ENCODE results near the gene CFLAR. TPM values are rescaled to one million over a fixed set of nuclear protein-coding genes. Genes with fewer than 3 reads are reported as not detected.

Gene CFLAR
- total and polyA plus RNA-seq, 2 of the 13 experiments (the other 11 are each of a cell fraction or from before 2014, with no cell fraction given), result 43.8 to 92.1 TPM

DNA sequence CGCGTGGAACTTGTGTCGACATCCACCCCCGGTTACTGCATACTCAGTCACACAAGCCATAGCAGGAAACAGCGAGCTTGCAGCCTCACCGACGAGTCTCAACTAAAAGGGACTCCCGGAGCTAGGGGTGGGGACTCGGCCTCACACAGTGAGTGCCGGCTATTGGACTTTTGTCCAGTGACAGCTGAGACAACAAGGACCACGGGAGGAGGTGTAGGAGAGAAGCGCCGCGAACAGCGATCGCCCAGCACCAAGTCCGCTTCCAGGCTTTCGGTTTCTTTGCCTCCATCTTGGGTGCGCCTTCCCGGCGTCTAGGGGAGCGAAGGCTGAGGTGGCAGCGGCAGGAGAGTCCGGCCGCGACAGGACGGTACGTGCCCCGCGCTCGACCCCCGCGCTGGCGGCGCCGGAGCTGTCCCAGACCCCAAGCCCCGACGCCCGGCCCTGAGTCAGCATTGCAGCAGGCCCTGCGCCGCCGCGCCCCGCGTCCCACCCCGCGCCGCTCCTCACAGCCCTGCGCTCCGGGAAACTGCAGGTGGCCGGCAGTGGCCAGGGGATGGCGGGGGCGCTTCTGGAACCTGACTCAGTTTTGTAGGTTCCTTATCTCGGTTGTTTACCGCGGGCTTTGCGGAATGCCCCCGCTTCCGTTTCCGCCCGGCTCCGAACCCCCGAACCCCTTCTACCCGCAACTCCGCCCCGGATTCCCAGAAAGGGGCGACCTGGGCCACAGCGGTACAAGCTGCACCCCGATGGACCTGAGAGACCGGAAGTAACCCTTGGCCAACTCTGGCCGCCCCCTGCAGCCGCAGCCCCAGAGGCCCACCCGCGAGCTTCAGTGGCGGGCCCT is at the start of gene CFLAR (continued):
- TF ChIP-seq, protein P1, sequence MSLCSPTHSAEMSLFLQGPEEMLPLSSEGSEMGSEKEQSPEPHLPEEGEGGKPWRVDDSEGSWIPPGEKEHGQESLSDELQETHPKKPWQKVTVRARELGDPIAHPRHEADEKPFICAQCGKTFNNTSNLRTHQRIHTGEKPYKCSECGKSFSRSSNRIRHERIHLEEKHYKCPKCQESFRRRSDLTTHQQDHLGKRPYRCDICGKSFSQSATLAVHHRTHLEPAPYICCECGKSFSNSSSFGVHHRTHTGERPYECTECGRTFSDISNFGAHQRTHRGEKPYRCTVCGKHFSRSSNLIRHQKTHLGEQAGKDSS (CRISPR knock-in tag; IDR thresholded peaks at IDR 0.05; ENCODE audit: borderline replicate concordance, low read depth), result peak; percentile 68
- no peak; the same call in none of the 2 replicates for TF ChIP-seq ZNF414 (CRISPR knock-in tag; IDR thresholded peaks at IDR 0.05)
- no peak for TF ChIP-seq HMGA1 (CRISPR knock-in tag; conservative IDR thresholded peaks at IDR 0.05)
- peak; percentile 79; the same call in 1 of the 3 replicates for TF ChIP-seq MXI1 (IDR thresholded peaks at IDR 0.05; ENCODE audit: borderline replicate concordance, low read depth, low read length)
- TF ChIP-seq ETV5 (CRISPR knock-in tag; IDR thresholded peaks at IDR 0.05; ENCODE audit: borderline replicate concordance), result peak; percentile 98
- peak; percentile 49; the same call in 1 of the 2 replicates for TF ChIP-seq ZNF432 (CRISPR knock-in tag; IDR thresholded peaks at IDR 0.05; ENCODE audit: borderline replicate concordance)

- H2AFZ ChIP-seq (ENCODE audit: low read length), result peak overlapping the region; percentile 32
- H3K9me3 ChIP-seq (ENCODE audit: low read length), result no peaks in the 10 kb centered on the region
- H4K20me1 ChIP-seq (ENCODE audit: insufficient read depth, low read length), result no peaks in the 10 kb centered on the region
- peak overlapping the region; percentile 77 to 91 (median 91) for H3K4me3 ChIP-seq (replicated peaks in 1 of 3; ENCODE audit: insufficient read depth in 1 of 3, low read depth in 2 of 3, low read length in 3 of 3)
- no peak for FAIRE-seq
- peak overlapping the region; percentile 91 for H3K9ac ChIP-seq (ENCODE audit: insufficient read depth, low read depth, low read length)
- peak overlapping the region; percentile 71 for H3K4me2 ChIP-seq (ENCODE audit: low read depth, low read length)
- POLR2A ChIA-PET, result interaction anchor here (0.8 to 2.7 kb wide), 10 partner anchors 45 to 181 kb away, joined by 3 to 42 read pairs (median 4); partner anchors contain the start of genes CASP10, CFLAR, NIF3L1 and ORC2
- H3K79me2 ChIP-seq (ENCODE audit: insufficient read depth, low read length), result peaks cover 66% of the 10 kb centered on the region
- peak; percentile 57 for ATAC-seq
- CTCF ChIA-PET (ENCODE audit: low intra/inter-chr PET ratio, low total read pairs), result interaction anchor here (0.9 to 2.1 kb wide), 4 partner anchors 47 to 163 kb away, joined by 3 to 7 read pairs (median 4); partner anchors contain the start of gene ORC2
- H3K36me3 ChIP-seq (replicated peaks in 1 of 2; ENCODE audit: control insufficient read depth in 1 of 2, insufficient read depth in 2 of 2, low read length in 2 of 2), result peaks cover 0 to 4% of the 10 kb centered on the region in 2 experiments; a peak in 2 of 5 replicates
- peaks cover 34% of the 10 kb centered on the region for H3K4me1 ChIP-seq (ENCODE audit: insufficient read depth, low read length)
- H3K27me3 ChIP-seq (ENCODE audit: control insufficient read depth in 1 of 2, insufficient read depth in 2 of 2, low read length in 2 of 2), result no peaks in the 10 kb centered on the region; a peak in 1 of 5 replicates
- 0% methylated on average over 21 of the region's 21 CpGs for WGBS (ENCODE audit: low lambda C conversion rate)
- TSS peak; percentile 63 for BruUV-seq (replicated peaks)
- intact Hi-C loops (cut with micrococcal nuclease; ENCODE audit: unreplicated experiment) (loop anchor here (1.0 kb wide), 4 partner anchors 87 to 170 kb away; no protein-coding TSS in a partner anchor), in situ Hi-C loops (cut with HindIII; ENCODE audit: extremely low pct_ligation_motif_present, low pct_unique_long_range_greater_than_20kb) (loop anchor here (5.0 kb wide), 3 partner anchors 46 to 164 kb away; partner anchors contain the start of gene CFLAR)
- DNase-seq (ENCODE audit: low spot score), result peak; percentile 35
- H3K27ac ChIP-seq (ENCODE audit: extremely low read length, insufficient read depth, low read length), result peak overlapping the region; percentile 88
- TF ChIP-seq KDM6A (CRISPR knock-in tag; IDR thresholded peaks at IDR 0.05; ENCODE audit: low read depth) (no peak), DNMT3B (CRISPR knock-in tag; conservative IDR thresholded peaks at IDR 0.05) (no peak), KDM5A (IDR thresholded peaks at IDR 0.05; ENCODE audit: borderline replicate concordance, low read length) (no peak), PHF21A (CRISPR knock-in tag; IDR thresholded peaks at IDR 0.05) (no peak), ZNF552 (CRISPR knock-in tag; IDR thresholded peaks at IDR 0.05; ENCODE audit: borderline replicate concordance) (0 out of 2 replicates have a peak, but pooled peaks have one; percentile 10), MEF2D (CRISPR knock-in tag; IDR thresholded peaks at IDR 0.05) (no peak), SETDB1 (CRISPR knock-in tag; IDR thresholded peaks at IDR 0.05; ENCODE audit: borderline replicate concordance) (no peak)
- TF ChIP-seq, protein P2, sequence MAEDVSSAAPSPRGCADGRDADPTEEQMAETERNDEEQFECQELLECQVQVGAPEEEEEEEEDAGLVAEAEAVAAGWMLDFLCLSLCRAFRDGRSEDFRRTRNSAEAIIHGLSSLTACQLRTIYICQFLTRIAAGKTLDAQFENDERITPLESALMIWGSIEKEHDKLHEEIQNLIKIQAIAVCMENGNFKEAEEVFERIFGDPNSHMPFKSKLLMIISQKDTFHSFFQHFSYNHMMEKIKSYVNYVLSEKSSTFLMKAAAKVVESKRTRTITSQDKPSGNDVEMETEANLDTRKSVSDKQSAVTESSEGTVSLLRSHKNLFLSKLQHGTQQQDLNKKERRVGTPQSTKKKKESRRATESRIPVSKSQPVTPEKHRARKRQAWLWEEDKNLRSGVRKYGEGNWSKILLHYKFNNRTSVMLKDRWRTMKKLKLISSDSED (CRISPR knock-in tag; IDR thresholded peaks at IDR 0.05), result no peak
- TF ChIP-seq, protein P3, sequence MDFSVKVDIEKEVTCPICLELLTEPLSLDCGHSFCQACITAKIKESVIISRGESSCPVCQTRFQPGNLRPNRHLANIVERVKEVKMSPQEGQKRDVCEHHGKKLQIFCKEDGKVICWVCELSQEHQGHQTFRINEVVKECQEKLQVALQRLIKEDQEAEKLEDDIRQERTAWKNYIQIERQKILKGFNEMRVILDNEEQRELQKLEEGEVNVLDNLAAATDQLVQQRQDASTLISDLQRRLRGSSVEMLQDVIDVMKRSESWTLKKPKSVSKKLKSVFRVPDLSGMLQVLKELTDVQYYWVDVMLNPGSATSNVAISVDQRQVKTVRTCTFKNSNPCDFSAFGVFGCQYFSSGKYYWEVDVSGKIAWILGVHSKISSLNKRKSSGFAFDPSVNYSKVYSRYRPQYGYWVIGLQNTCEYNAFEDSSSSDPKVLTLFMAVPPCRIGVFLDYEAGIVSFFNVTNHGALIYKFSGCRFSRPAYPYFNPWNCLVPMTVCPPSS (IDR thresholded peaks at IDR 0.05), result no peak
Observed at GRCh38 chr2:201070948-201071478, 45.0 kb upstream of the CFLAR start.
